ENCODE measurements around the gene SH3YL1. TPM values are rescaled to one million over a fixed set of nuclear protein-coding genes. Genes with fewer than 3 reads are reported as not detected.

The SH3YL1 gene
- total and polyA plus RNA-seq, 2 donors, result 25.8 to 73.7 TPM

DNA sequence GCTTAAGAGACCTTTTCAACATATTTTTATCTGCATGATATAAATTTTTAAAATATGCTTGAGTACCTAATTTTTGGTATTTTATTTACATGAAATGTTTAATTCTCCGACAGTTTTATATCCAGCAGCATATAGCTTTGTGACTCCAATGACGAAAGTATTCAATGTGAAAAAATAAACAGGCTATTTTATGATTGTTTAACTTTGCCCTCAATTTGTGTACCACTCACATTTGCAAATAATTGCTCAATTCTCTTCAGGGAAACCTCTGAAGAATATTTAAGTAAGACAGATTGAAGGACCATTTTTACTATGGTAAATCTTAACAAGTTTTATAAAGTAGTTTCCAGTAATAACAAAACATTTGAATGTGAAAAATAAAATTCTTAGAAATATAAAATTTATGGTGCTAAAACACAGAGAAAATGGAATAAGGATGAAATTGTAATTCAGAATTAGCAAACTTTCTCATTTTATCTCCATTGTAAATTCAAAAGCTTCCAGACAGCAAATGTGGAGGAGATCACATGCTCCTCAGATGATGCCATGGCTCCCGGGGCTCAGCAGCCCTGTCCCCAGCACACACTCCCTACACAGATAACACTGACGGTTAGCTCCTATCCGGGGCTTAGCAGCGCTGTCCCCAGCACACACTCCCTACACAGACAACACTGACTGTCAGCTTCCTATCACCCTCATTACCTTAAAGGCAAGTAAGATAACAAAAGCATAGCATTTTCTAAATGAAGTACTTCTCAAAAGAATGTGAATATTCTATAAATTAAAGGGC, 39.7 kb downstream of the SH3YL1 start:
- Histone ChIP-seq H3K36me3 (ENCODE audit: control insufficient read depth in 2 of 2, insufficient read depth in 2 of 2, low read length in 1 of 2) (peaks cover 3 to 6% of the 10 kb centered on the region in 2 donors), H3K4me3 (ENCODE audit: low read length in 2 of 2) (no peak overlapping the region), H3K27ac (ENCODE audit: low read depth in 1 of 2, low read length in 1 of 2) (no peak overlapping the region), H3K27me3 (ENCODE audit: control insufficient read depth in 2 of 2, insufficient read depth in 1 of 2, low read length in 1 of 2) (no peaks in the 10 kb centered on the region), H3K4me1 (ENCODE audit: control insufficient read depth in 2 of 2, insufficient read depth in 2 of 2, low read length in 2 of 2) (no peaks in the 10 kb centered on the region), H3K9me3 (ENCODE audit: control insufficient read depth in 2 of 2, insufficient read depth in 1 of 2, low read length in 1 of 2) (no peaks in the 10 kb centered on the region)
- DNase-seq (ENCODE audit: low read depth in 6 of 9, low spot score in 9 of 9), result no peak
- WGBS, result 96% methylated on average over 6 of the region's 6 CpGs

DNA sequence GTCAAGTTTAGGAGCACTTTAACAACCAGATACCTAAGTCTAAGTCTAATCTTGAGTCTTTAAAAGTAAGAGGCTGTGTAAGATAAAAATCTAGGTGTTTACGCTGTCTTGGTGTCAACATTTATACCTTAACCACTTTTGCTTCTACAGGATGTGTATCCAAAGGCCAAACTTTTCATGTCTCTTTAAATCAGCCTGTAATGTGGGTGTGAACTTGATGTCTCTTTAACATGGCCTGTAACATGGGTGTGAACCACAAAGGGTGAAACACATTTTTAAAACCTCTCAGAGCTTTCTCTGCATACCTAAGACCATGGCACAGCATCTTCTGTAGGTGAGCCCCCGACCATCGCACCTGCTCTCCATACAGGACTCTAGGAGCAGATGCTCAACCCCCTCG, 40.4 kb downstream of the SH3YL1 start:
- WGBS, result 96% methylated on average over 4 of the region's 4 CpGs
- peaks cover 3 to 5% of the 10 kb centered on the region in 2 donors for H3K36me3 ChIP-seq (ENCODE audit: control insufficient read depth in 2 of 2, insufficient read depth in 2 of 2, low read length in 1 of 2)

GRCh38 chr2:216068-216467, 47.8 kb downstream of the SH3YL1 start:
- 95% methylated on average over 3 of the region's 3 CpGs for WGBS
- DNase-seq (ENCODE audit: low read depth in 6 of 9, low spot score in 9 of 9), result no peak
- no peak overlapping the region for H3K4me3 ChIP-seq (ENCODE audit: low read length in 2 of 2)
- H3K27ac ChIP-seq (ENCODE audit: low read depth in 1 of 2, low read length in 1 of 2), result no peak overlapping the region
- H3K9me3 ChIP-seq (ENCODE audit: control insufficient read depth in 2 of 2, insufficient read depth in 1 of 2, low read length in 1 of 2), result no peaks in the 10 kb centered on the region
- peaks cover 0 to 7% of the 10 kb centered on the region in 2 donors for H3K36me3 ChIP-seq (ENCODE audit: control insufficient read depth in 2 of 2, insufficient read depth in 2 of 2, low read length in 1 of 2)
- no peaks in the 10 kb centered on the region for H3K4me1 ChIP-seq (ENCODE audit: control insufficient read depth in 2 of 2, insufficient read depth in 2 of 2, low read length in 2 of 2)
- no peaks in the 10 kb centered on the region for H3K27me3 ChIP-seq (ENCODE audit: control insufficient read depth in 2 of 2, insufficient read depth in 1 of 2, low read length in 1 of 2)

More for the DNA sequence above, 40.4 kb downstream of the SH3YL1 start:
- no peak overlapping the region for H3K4me3 ChIP-seq (ENCODE audit: low read length in 2 of 2)
- H3K27me3 ChIP-seq (ENCODE audit: control insufficient read depth in 2 of 2, insufficient read depth in 1 of 2, low read length in 1 of 2), result no peaks in the 10 kb centered on the region
- no peaks in the 10 kb centered on the region for H3K9me3 ChIP-seq (ENCODE audit: control insufficient read depth in 2 of 2, insufficient read depth in 1 of 2, low read length in 1 of 2)
- no peaks in the 10 kb centered on the region for H3K4me1 ChIP-seq (ENCODE audit: control insufficient read depth in 2 of 2, insufficient read depth in 2 of 2, low read length in 2 of 2)
- H3K27ac ChIP-seq (ENCODE audit: low read depth in 1 of 2, low read length in 1 of 2), result no peak overlapping the region
- DNase-seq (ENCODE audit: low read depth in 6 of 9, low spot score in 9 of 9), result no peak

GRCh38 chr2:213932-214693, 49.7 kb downstream of the SH3YL1 start:
- no peaks in the 10 kb centered on the region for H3K9me3 ChIP-seq (ENCODE audit: control insufficient read depth in 2 of 2, insufficient read depth in 1 of 2, low read length in 1 of 2)
- no peaks in the 10 kb centered on the region for H3K4me1 ChIP-seq (ENCODE audit: control insufficient read depth in 2 of 2, insufficient read depth in 2 of 2, low read length in 2 of 2)
- H3K4me3 ChIP-seq (ENCODE audit: low read length in 2 of 2), result no peak overlapping the region
- H3K27me3 ChIP-seq (ENCODE audit: control insufficient read depth in 2 of 2, insufficient read depth in 1 of 2, low read length in 1 of 2), result no peaks in the 10 kb centered on the region
- no peak overlapping the region for H3K27ac ChIP-seq (ENCODE audit: low read depth in 1 of 2, low read length in 1 of 2)
- WGBS, result 96% methylated on average over 43 of the region's 43 CpGs
- DNase-seq (ENCODE audit: low read depth in 6 of 9, low spot score in 9 of 9), result no peak
- peaks cover 0 to 7% of the 10 kb centered on the region in 2 donors for H3K36me3 ChIP-seq (ENCODE audit: control insufficient read depth in 2 of 2, insufficient read depth in 2 of 2, low read length in 1 of 2)

DNA sequence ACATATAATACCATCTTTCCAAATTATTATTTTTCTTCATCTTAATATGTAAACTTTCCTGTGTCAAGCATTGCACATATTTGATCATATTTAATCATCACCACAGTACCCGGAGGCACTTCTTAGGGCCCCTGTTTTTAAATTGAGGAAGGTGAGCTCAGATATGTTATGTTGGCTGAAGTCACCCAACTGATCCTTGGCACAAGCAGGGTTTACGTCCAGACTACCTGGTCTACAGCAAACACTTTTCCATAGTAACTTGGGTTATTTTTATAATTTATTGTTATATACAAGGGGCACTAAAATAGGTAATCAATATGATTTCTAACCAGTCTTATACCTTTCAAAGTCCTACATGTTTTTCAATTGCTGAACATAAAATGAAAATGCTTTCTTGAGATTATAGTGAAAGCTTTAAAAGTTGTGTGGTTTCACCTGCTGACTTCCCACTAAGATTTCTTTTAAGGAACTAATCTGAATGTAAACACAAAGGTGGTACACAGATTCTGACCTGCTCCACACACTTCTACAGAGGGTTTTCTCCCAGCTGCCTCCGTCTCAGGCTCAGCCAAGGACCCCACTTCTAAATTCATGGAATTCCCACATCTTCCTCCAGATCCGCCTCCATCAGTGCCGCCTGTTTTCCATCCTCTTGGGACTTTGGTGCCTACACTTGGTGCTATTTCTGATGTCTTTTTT, 52.2 kb downstream of the SH3YL1 start:
- DNase-seq (ENCODE audit: low read depth in 6 of 9, low spot score in 9 of 9), result no peak
- peaks cover 0 to 6% of the 10 kb centered on the region in 2 donors for H3K9me3 ChIP-seq (ENCODE audit: control insufficient read depth in 2 of 2, insufficient read depth in 1 of 2, low read length in 1 of 2)
- WGBS, result 84% methylated on average over 5 of the region's 5 CpGs
- no peaks in the 10 kb centered on the region for H3K36me3 ChIP-seq (ENCODE audit: control insufficient read depth in 2 of 2, insufficient read depth in 2 of 2, low read length in 1 of 2)
- H3K27ac ChIP-seq (ENCODE audit: low read depth in 1 of 2, low read length in 1 of 2), result no peak overlapping the region
- no peaks in the 10 kb centered on the region for H3K4me1 ChIP-seq (ENCODE audit: control insufficient read depth in 2 of 2, insufficient read depth in 2 of 2, low read length in 2 of 2)
- H3K27me3 ChIP-seq (ENCODE audit: control insufficient read depth in 2 of 2, insufficient read depth in 1 of 2, low read length in 1 of 2), result no peaks in the 10 kb centered on the region
- H3K4me3 ChIP-seq (ENCODE audit: low read length in 2 of 2), result no peak overlapping the region

DNA sequence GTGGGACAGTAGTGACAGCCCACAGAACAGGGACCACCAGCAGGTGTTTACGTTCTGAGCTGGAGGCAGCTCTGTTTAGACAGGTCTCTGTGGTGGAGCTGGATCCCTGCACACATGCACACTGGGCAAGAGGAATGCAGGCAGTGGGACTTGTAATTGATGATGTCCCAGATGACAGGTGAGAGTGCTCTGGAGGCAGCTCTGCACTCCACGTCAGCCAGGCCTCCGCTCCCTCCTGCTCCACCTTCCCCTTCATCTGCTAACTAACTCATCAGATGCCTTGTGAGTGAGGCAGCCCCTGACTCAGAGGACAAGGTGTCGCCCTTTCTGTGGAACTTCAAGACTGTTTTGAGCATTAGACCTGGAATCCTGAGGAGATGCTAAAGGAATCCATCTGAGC, 53.2 kb downstream of the SH3YL1 start:
- Histone ChIP-seq H3K9me3 (ENCODE audit: control insufficient read depth in 2 of 2, insufficient read depth in 1 of 2, low read length in 1 of 2) (peaks cover 0 to 7% of the 10 kb centered on the region in 2 donors), H3K36me3 (ENCODE audit: control insufficient read depth in 2 of 2, insufficient read depth in 2 of 2, low read length in 1 of 2) (no peaks in the 10 kb centered on the region), H3K27ac (ENCODE audit: low read depth in 1 of 2, low read length in 1 of 2) (no peak overlapping the region), H3K27me3 (ENCODE audit: control insufficient read depth in 2 of 2, insufficient read depth in 1 of 2, low read length in 1 of 2) (no peaks in the 10 kb centered on the region), H3K4me1 (ENCODE audit: control insufficient read depth in 2 of 2, insufficient read depth in 2 of 2, low read length in 2 of 2) (no peaks in the 10 kb centered on the region), H3K4me3 (ENCODE audit: low read length in 2 of 2) (no peak overlapping the region)
- no peak for DNase-seq (ENCODE audit: low read depth in 6 of 9, low spot score in 9 of 9)
- WGBS, result 92% methylated on average over 4 of the region's 4 CpGs

GRCh38 chr2:209470-209869, 54.4 kb downstream of the SH3YL1 start:
- 52% methylated on average over 2 of the region's 2 CpGs for WGBS
- peaks cover 0 to 7% of the 10 kb centered on the region in 2 donors for H3K9me3 ChIP-seq (ENCODE audit: control insufficient read depth in 2 of 2, insufficient read depth in 1 of 2, low read length in 1 of 2)

GRCh38 chr2:208335-208734, 55.5 kb downstream of the SH3YL1 start:
- Histone ChIP-seq H3K9me3 (ENCODE audit: control insufficient read depth in 2 of 2, insufficient read depth in 1 of 2, low read length in 1 of 2) (peaks cover 0 to 9% of the 10 kb centered on the region in 2 donors), H3K27me3 (ENCODE audit: control insufficient read depth in 2 of 2, insufficient read depth in 1 of 2, low read length in 1 of 2) (no peaks in the 10 kb centered on the region)
- WGBS, result 93% methylated on average over 1 of the region's 1 CpG

More at GRCh38 chr2:209470-209869, 54.4 kb downstream of the SH3YL1 start:
- no peak overlapping the region for H3K27ac ChIP-seq (ENCODE audit: low read depth in 1 of 2, low read length in 1 of 2)
- no peak for DNase-seq (ENCODE audit: low read depth in 6 of 9, low spot score in 9 of 9)
- H3K4me3 ChIP-seq (ENCODE audit: low read length in 2 of 2), result no peak overlapping the region
- no peaks in the 10 kb centered on the region for H3K4me1 ChIP-seq (ENCODE audit: control insufficient read depth in 2 of 2, insufficient read depth in 2 of 2, low read length in 2 of 2)
- H3K27me3 ChIP-seq (ENCODE audit: control insufficient read depth in 2 of 2, insufficient read depth in 1 of 2, low read length in 1 of 2), result no peaks in the 10 kb centered on the region
- H3K36me3 ChIP-seq (ENCODE audit: control insufficient read depth in 2 of 2, insufficient read depth in 2 of 2, low read length in 1 of 2), result no peaks in the 10 kb centered on the region

DNA sequence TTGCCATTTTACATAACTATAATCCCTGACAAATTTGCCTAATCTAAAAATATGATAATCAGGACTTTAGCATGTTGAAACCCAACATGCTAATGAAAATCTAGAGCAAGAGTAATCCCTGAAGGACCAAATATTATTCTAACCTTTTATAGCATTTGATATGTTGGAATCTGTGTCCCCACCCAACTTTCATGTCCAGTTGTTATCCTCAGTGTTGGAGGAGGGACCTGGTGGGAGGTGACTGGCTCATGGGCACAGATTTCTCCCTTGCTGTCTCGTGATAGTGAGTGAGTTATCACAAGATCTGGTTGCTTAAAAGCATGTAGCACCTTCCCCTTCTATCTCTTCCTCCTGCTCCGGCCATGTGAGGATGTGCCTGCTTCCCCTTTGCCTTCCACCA, 59.8 kb downstream of the SH3YL1 start:
- DNase-seq (ENCODE audit: low read depth in 6 of 9, low spot score in 9 of 9), result no peak
- H3K4me3 ChIP-seq (ENCODE audit: low read length in 2 of 2), result no peak overlapping the region
- 49% methylated on average over 2 of the region's 2 CpGs for WGBS
- no peaks in the 10 kb centered on the region for H3K36me3 ChIP-seq (ENCODE audit: control insufficient read depth in 2 of 2, insufficient read depth in 2 of 2, low read length in 1 of 2)
- peaks cover 0 to 17% of the 10 kb centered on the region in 2 donors for H3K9me3 ChIP-seq (ENCODE audit: control insufficient read depth in 2 of 2, insufficient read depth in 1 of 2, low read length in 1 of 2)
- H3K4me1 ChIP-seq (ENCODE audit: control insufficient read depth in 2 of 2, insufficient read depth in 2 of 2, low read length in 2 of 2), result no peaks in the 10 kb centered on the region
- no peak overlapping the region for H3K27ac ChIP-seq (ENCODE audit: low read depth in 1 of 2, low read length in 1 of 2)
- H3K27me3 ChIP-seq (ENCODE audit: control insufficient read depth in 2 of 2, insufficient read depth in 1 of 2, low read length in 1 of 2), result no peaks in the 10 kb centered on the region

More at GRCh38 chr2:208335-208734, 55.5 kb downstream of the SH3YL1 start:
- DNase-seq (ENCODE audit: low read depth in 6 of 9, low spot score in 9 of 9), result no peak
- no peak overlapping the region for H3K27ac ChIP-seq (ENCODE audit: low read depth in 1 of 2, low read length in 1 of 2)
- H3K4me3 ChIP-seq (ENCODE audit: low read length in 2 of 2), result no peak overlapping the region
- H3K36me3 ChIP-seq (ENCODE audit: control insufficient read depth in 2 of 2, insufficient read depth in 2 of 2, low read length in 1 of 2), result no peaks in the 10 kb centered on the region
- H3K4me1 ChIP-seq (ENCODE audit: control insufficient read depth in 2 of 2, insufficient read depth in 2 of 2, low read length in 2 of 2), result no peaks in the 10 kb centered on the region
